H9 (cell line): ENCODE results near the gene BUB3. TPM values are rescaled to one million over a fixed set of nuclear protein-coding genes. Genes with fewer than 3 reads are reported as not detected.

Experiments
- DNase-seq: peaks from one replicate; pipeline ENCODE4 v3.0.0-alpha.2; 2017
- H2AFZ ChIP-seq: one replicate; pipeline ENCODE4 v1.6.1; 2013; ENCODE audit warnings: mild to moderate bottlenecking, low read length, control low read depth, moderate library complexity
- H2AK5ac ChIP-seq: 2 replicates; pipeline ENCODE4 v1.6.1; 2013; ENCODE audit warnings: low read length, control low read depth, mixed read lengths; ENCODE audit not compliant: insufficient read length
- H2BK120ac ChIP-seq: one replicate; pipeline ENCODE4 v1.6.1; 2013; ENCODE audit warnings: low read depth, mild to moderate bottlenecking, low read length, control low read depth, inconsistent platforms; ENCODE audit not compliant: poor library complexity, severe bottlenecking
- H2BK12ac ChIP-seq: 2 replicates; pipeline ENCODE4 v1.6.1; 2013; ENCODE audit warnings: low read length, control low read depth, mixed read lengths, low read depth; ENCODE audit not compliant: insufficient read length
- H2BK15ac ChIP-seq: 2 replicates; pipeline ENCODE4 v1.6.1; 2013; ENCODE audit warnings: low read depth, low read length, control low read depth
- H2BK20ac ChIP-seq: one replicate; pipeline ENCODE4 v1.6.1; 2013; ENCODE audit warnings: low read depth, mild to moderate bottlenecking, low read length, control low read depth, inconsistent platforms; ENCODE audit not compliant: poor library complexity, severe bottlenecking
- H2BK5ac ChIP-seq: 2 replicates; pipeline ENCODE4 v1.6.1; 2013; ENCODE audit warnings: low read length, control low read depth, mixed read lengths; ENCODE audit not compliant: insufficient read length
- H3K14ac ChIP-seq: 2 replicates; pipeline ENCODE4 v1.6.1; 2013; ENCODE audit warnings: low read length, control low read depth; ENCODE audit not compliant: insufficient read depth
- H3K18ac ChIP-seq: 2 replicates; pipeline ENCODE4 v1.6.1; 2013; ENCODE audit warnings: low read depth, mild to moderate bottlenecking, mixed read lengths, low read length, control low read depth; ENCODE audit not compliant: insufficient read length
- H3K23ac ChIP-seq: 2 replicates; pipeline ENCODE4 v1.6.1; 2013; ENCODE audit warnings: low read length, control low read depth, mixed read lengths, low read depth; ENCODE audit not compliant: insufficient read length
- H3K23me2 ChIP-seq: 2 replicates; pipeline ENCODE4 v1.6.1; 2013; ENCODE audit warnings: low read depth, mild to moderate bottlenecking, mixed read lengths, low read length, control low read depth; ENCODE audit not compliant: insufficient read length, poor library complexity, severe bottlenecking
- H3K27ac ChIP-seq: 2 replicates; pipeline ENCODE4 v1.5.1; 2013; ENCODE audit warnings: low read length, control low read depth, mixed read lengths, low read depth; ENCODE audit not compliant: insufficient read length
- H3K27me3 ChIP-seq: 2 replicates; pipeline ENCODE4 v1.6.1; 2013; ENCODE audit warnings: low read length, control low read depth, inconsistent platforms; ENCODE audit not compliant: insufficient read depth
- H3K4ac ChIP-seq: 2 replicates; pipeline ENCODE4 v1.6.1; 2013; ENCODE audit warnings: low read depth, mild to moderate bottlenecking, control low read depth, inconsistent platforms, low read length, moderate library complexity
- H3K4me1 ChIP-seq: 2 replicates; pipeline ENCODE4 v1.6.1; 2013; ENCODE audit warnings: low read length, control low read depth, inconsistent platforms; ENCODE audit not compliant: insufficient read depth
- H3K4me2 ChIP-seq: 2 replicates; pipeline ENCODE4 v1.6.1; 2013; ENCODE audit warnings: low read length, control low read depth, mixed read lengths; ENCODE audit not compliant: insufficient read length, insufficient read depth
- H3K56ac ChIP-seq: 2 replicates; pipeline ENCODE4 v1.6.1; 2013; ENCODE audit warnings: low read depth, mild to moderate bottlenecking, mixed read lengths, low read length, control low read depth; ENCODE audit not compliant: insufficient read length
- H3K79me1 ChIP-seq: 2 replicates; pipeline ENCODE4 v1.6.1; 2013; ENCODE audit warnings: low read depth, mild to moderate bottlenecking, moderate library complexity, low read length, control low read depth, inconsistent platforms; ENCODE audit not compliant: insufficient read depth, poor library complexity, severe bottlenecking
- H3K79me2 ChIP-seq: 2 replicates; pipeline ENCODE4 v1.6.1; 2013; ENCODE audit warnings: low read length, control low read depth, inconsistent platforms; ENCODE audit not compliant: insufficient read depth
- H3K9ac ChIP-seq: 2 replicates; pipeline ENCODE4 v1.6.1; 2013; ENCODE audit warnings: low read length, control low read depth, mixed read lengths; ENCODE audit not compliant: insufficient read length; ENCODE audit errors: extremely low read depth
- H3K9me3 ChIP-seq: one replicate; pipeline ENCODE4 v1.6.1; 2013; ENCODE audit warnings: low read depth, low read length, inconsistent platforms; ENCODE audit not compliant: control insufficient read depth
- H3T11ph ChIP-seq: one replicate; pipeline ENCODE4 v1.6.1; 2013; ENCODE audit warnings: mild to moderate bottlenecking, low read length, control low read depth, inconsistent platforms
- H4K20me1 ChIP-seq: one replicate; pipeline ENCODE4 v1.6.1; 2013; ENCODE audit not compliant: control insufficient read depth, insufficient read length, insufficient read depth
- H4K5ac ChIP-seq: 2 replicates; pipeline ENCODE4 v1.6.1; 2013; ENCODE audit warnings: low read depth, mild to moderate bottlenecking, mixed read lengths, low read length, control low read depth; ENCODE audit not compliant: insufficient read length
- H4K8ac ChIP-seq: replicated peaks from 2 replicates; pipeline ENCODE4 v1.6.1; 2013; ENCODE audit warnings: low read length, control low read depth, mixed read lengths, low read depth; ENCODE audit not compliant: insufficient read length
- H4K91ac ChIP-seq: 2 replicates; pipeline ENCODE4 v1.6.1; 2013; ENCODE audit warnings: low read depth, mild to moderate bottlenecking, moderate library complexity, mixed read lengths, low read length, control low read depth; ENCODE audit not compliant: insufficient read length
- H3K27ac Mint-ChIP-seq, 3 experiments: 2 replicates in 2 of 3; 3 replicates in 1 of 3; pipeline ENCODE4 v1.8.0; 2020 to 2021; ENCODE audit warnings: mixed read lengths in 3 of 3, mild to moderate bottlenecking in 1 of 3, moderate library complexity in 1 of 3
- H3K27me3 Mint-ChIP-seq: 2 replicates; pipeline ENCODE4 v1.8.0; 2021; ENCODE audit warnings: low read depth, mild to moderate bottlenecking, moderate library complexity, mixed read lengths
- H3K36me3 Mint-ChIP-seq, 3 experiments: 2 replicates in 2 of 3; 3 replicates in 1 of 3; pipeline ENCODE4 v1.8.0; 2020 to 2021; ENCODE audit warnings: low read depth in 3 of 3, mixed read lengths in 3 of 3; ENCODE audit not compliant: insufficient read depth in 1 of 3
- H3K4me1 Mint-ChIP-seq, 2 experiments: 2 replicates each; pipeline ENCODE4 v1.8.0; 2020; ENCODE audit warnings: mixed read lengths in 2 of 2
- H3K4me3 Mint-ChIP-seq, 2 experiments: 2 replicates in 1 of 2; 3 replicates in 1 of 2; pipeline ENCODE4 v1.8.0; 2020 to 2021; ENCODE audit warnings: mild to moderate bottlenecking in 2 of 2, mixed read lengths in 2 of 2, moderate library complexity in 1 of 2
- H3K9me3 Mint-ChIP-seq, 2 experiments: 2 replicates in 1 of 2; 3 replicates in 1 of 2; pipeline ENCODE4 v1.8.0; 2020; ENCODE audit warnings: mild to moderate bottlenecking in 2 of 2, mixed read lengths in 2 of 2, moderate library complexity in 1 of 2
- WGBS: extraction: QIAGEN DNeasy Blood & Tissue Kit; methylation state at CpG from one replicate; pipeline ENCODE4 v1.1.7; 2013; ENCODE audit warnings: missing lambda C conversion rate, low lambda C conversion rate, mixed read lengths; ENCODE audit not compliant: insufficient read length; ENCODE audit errors: extremely low coverage; 5-methylcytosine and 5-hydroxymethylcytosine counted together
- total RNA-seq: library from RNA; stranded (reverse); gene quantifications from 2 replicates; pipeline ENCODE4 v1.2.1, GENCODE V29; 2021
- TF ChIP-seq, protein P1 (sequence below): fragments of 200-600 bp; sonication (generic); conservative IDR thresholded peaks from 3 replicates; pipeline ENCODE4 v1.8.0; 2021; ENCODE audit warnings: antibody characterized with exemption, mild to moderate bottlenecking

The BUB3 gene
- total RNA-seq, 1 experiment from 2014 or later, result 200 TPM

DNA sequence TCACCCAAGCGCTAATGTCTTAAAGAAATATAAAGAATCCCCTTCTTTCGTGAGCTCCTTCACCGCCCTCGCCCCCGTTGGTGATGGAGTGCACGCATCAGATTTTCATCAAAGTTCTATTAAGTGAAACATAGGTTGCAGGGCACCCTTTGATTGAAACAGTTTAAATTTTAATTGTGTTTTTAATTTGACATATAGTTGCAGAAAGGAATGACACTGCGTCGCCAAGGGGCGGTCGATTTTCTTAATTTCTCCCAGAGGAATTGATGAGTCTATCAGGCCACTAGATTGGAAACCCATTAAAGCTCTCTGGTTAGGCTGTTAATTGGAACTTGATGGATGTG lies 10.4 kb upstream of the BUB3 start:
- H4K20me1 ChIP-seq, result no peaks in the 10 kb centered on the region
- H2BK15ac ChIP-seq, result no peak overlapping the region
- no peak overlapping the region for H2AK5ac ChIP-seq
- H3K4me1 ChIP-seq, result no peaks in the 10 kb centered on the region; the same call in 1 of the 2 replicates
- no peaks in the 10 kb centered on the region for H3K9me3 ChIP-seq
- no peak overlapping the region for H4K5ac ChIP-seq
- peaks cover 100% of the 10 kb centered on the region for H3K27me3 Mint-ChIP-seq
- H3K4ac ChIP-seq, result no peak overlapping the region
- no peak overlapping the region for H2BK120ac ChIP-seq
- peaks cover 0 to 5% of the 10 kb centered on the region in 2 experiments; a peak in 3 of 5 replicates for H3K9me3 Mint-ChIP-seq
- H3K27ac Mint-ChIP-seq, result no peak overlapping the region
- H3K14ac ChIP-seq, result no peak overlapping the region
- no peaks in the 10 kb centered on the region for H3K79me1 ChIP-seq
- H3K4me3 Mint-ChIP-seq, result peak overlapping the region in 1 of 2 experiments; percentile 70; a peak in 3 of 5 replicates
- no peak overlapping the region for H3K23ac ChIP-seq
- H4K91ac ChIP-seq, result no peak overlapping the region
- H3K36me3 Mint-ChIP-seq, result peaks cover 0 to under 1% (median 0%) of the 10 kb centered on the region in 3 experiments; a peak in 2 of 7 replicates
- peaks cover 35 to 69% of the 10 kb centered on the region in 2 experiments for H3K4me1 Mint-ChIP-seq
- H3K56ac ChIP-seq, result no peak overlapping the region
- H3K18ac ChIP-seq, result no peak overlapping the region
- H3T11ph ChIP-seq, result no peak overlapping the region
- H2BK12ac ChIP-seq, result no peak overlapping the region
- no peaks in the 10 kb centered on the region for H3K79me2 ChIP-seq
- peaks cover 91% of the 10 kb centered on the region for H3K27me3 ChIP-seq
- H3K9ac ChIP-seq, result no peak overlapping the region
- peaks cover 19% of the 10 kb centered on the region for H3K23me2 ChIP-seq
- H3K4me2 ChIP-seq, result peak overlapping the region; percentile 6
- H4K8ac ChIP-seq, result no peak overlapping the region
- no CpG with 5 or more reads among the region's 10 CpGs for WGBS
- no peak for DNase-seq
- no peak overlapping the region for H3K27ac ChIP-seq
- no peak overlapping the region for H2AFZ ChIP-seq
- H2BK5ac ChIP-seq, result no peak overlapping the region
- no peak overlapping the region for H2BK20ac ChIP-seq
- TF ChIP-seq, protein P1, sequence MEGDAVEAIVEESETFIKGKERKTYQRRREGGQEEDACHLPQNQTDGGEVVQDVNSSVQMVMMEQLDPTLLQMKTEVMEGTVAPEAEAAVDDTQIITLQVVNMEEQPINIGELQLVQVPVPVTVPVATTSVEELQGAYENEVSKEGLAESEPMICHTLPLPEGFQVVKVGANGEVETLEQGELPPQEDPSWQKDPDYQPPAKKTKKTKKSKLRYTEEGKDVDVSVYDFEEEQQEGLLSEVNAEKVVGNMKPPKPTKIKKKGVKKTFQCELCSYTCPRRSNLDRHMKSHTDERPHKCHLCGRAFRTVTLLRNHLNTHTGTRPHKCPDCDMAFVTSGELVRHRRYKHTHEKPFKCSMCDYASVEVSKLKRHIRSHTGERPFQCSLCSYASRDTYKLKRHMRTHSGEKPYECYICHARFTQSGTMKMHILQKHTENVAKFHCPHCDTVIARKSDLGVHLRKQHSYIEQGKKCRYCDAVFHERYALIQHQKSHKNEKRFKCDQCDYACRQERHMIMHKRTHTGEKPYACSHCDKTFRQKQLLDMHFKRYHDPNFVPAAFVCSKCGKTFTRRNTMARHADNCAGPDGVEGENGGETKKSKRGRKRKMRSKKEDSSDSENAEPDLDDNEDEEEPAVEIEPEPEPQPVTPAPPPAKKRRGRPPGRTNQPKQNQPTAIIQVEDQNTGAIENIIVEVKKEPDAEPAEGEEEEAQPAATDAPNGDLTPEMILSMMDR, result no peak
